Retina (tissue), 1 donor: ENCODE measurements around the gene CYP39A1.

Source experiments
- DNase-seq: peaks from one replicate; pipeline ENCODE4 v3.0.0-alpha.2; 2016

The CYP39A1 gene

DNA sequence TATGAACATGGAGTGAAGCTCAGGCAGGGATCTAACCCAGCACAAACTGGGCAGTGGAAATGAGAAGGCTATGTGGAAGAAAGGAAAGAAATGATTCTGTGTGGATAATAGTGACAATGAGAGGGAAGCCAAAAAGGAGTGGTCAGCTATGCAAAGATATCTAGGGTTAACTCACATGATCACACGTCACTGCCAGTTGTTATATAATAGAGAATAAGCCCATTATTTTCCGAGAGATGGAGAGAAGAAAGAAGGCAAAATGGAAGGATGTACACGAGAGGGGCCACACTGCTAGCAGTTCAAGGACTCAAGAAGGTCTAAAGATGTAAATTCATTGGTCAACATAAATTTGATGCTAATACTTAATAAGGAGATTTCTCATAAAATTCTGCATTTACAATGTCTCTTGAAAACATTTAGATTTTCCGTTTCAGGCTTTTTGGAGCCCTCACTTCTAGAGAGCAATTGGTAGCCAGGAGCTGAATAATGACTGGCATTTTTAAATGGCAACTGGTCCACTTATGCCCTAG is 142.6 kb downstream of the CYP39A1 start:
- DNase-seq, result no peak

GRCh38 chr6:46509063-46509462 is 143.6 kb downstream of the CYP39A1 start:
- DNase-seq, result no peak

DNA sequence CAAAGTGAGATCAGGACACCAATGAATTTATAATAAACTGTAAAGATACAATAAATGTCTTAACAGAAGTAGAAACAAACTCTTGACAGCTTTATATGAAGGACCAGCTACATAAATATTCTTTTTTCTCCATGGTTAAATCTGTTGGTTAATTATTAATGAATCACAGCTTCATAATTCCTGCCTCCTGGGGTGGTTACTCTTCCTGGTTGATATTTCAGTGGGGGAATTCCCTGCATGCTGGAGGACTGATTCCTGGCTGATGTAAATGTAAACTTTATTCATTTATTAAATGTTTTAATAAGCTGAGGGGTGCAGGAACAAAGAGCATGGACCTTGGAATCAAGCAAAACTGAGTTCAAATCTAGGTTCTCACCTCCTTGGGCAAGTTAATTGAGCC is 145.2 kb downstream of the CYP39A1 start:
- DNase-seq, result no peak

DNA sequence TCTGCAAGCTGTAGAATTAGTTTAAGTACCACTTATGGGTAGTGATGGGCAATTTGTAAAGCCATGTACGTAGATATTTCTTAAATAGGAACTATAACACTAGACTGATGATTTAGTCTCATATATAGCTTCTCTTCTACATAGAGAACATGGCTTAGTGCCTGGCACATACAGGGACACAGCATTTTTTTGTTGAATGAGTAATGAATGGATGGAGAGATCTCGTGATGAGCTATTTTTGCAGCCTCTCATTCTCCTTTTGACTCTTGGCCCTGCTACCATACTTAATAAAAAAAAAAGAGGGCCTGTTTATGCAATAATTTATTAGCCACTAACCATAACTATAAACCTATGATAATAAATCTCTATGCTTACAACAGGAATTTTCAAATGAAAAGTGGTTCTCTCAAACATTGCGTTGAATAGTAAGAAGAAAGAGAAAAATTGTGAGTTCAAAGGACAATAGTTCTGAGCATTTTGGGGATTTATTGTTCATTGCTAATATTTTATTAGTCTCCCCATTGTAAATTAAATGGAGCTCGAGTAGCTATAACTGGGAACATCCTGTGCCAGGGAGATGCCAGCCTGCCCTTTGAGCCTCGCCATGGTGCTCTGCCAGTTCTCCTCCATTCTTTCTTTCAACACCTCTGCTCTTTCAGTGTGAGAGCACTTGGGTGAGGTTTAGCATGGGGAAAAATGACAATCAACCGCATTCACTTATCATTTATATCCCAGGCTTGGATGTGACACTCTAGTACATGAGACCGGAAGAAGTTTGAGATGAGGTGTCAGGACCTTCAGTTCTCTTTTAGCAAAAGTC is 146.7 kb downstream of the CYP39A1 start:
- DNase-seq, result no peak

- DNase-seq, result no peak
These were observed 148.4 kb downstream of the CYP39A1 start for GRCh38 chr6:46504242-46504641.

- DNase-seq, result no peak
These were observed 150.0 kb downstream of the CYP39A1 start for GRCh38 chr6:46502486-46503119.

DNA sequence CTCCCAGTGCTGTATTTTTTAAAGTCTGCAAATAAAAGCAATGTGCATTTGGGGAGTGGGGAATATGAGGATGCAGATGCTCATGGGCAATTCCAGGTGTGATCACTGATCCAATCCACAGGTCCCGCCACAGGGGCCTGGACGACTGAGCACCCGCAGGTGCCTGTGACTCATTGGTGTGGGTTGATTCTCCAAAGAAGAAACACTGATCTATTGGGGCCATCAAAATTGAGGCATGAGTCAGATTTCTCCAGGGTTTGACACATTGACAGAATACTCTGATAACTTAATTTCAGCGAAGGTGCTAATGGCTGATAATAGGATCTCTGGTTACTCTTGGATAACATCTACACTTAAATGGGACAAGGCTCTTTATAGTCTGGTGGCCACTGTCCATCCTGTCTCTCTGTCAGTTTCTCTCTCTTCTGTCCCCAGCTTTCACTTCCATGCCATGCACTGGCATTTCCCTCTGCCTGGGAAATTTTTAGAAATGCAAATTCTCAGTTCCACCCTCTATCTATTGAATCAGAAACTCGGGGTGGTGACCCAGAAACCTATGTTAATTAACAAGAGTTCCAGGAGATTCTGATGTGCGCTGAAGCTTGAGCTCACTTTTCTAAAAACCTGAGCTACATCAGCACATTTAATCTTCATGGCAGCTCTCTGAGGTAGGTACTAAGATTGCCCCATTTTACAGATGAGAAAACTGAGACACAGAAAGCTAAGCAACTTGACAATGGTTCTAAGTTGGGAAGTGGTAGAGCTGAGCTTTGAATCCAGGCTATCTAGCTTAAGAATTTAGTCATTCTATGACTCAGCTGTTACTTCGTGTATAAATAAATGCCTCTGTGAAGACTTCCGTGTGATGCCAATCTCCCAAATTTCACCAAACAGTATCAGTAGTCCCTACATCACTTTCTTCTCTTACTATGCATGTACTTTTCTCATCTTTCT is 151.2 kb downstream of the CYP39A1 start:
- DNase-seq, result no peak

DNA sequence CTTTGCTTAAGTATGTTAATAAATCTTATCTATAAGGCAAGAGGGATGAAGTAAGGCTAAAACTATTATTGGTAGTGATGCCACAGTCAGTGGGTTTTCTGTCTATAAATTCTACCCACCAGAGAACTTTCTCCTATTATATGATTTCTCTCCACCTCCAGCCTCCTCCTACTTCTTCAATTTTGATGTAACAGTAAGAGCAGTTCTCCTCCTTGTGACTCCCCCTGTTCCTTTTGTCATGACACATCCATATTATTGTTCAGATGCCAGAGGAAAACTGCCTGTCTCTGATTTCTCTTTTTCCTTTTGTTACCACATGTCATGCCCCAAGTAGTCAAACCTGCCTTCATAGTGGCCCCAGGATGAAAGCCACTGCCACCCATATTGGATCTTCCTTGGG is 152.2 kb downstream of the CYP39A1 start:
- no peak for DNase-seq
